Tibial nerve (tissue), 4 donors: ENCODE data around the gene MCM3AP. TPM values are rescaled to one million over a fixed set of nuclear protein-coding genes. Genes with fewer than 3 reads are reported as not detected.

ENCODE experiments used
- DNase-seq, 2 donors: peaks; one replicate each; pipeline ENCODE4 v3.0.0-alpha.2; 2019; ENCODE audit warnings: low spot score in 2 of 2
- H3K27ac ChIP-seq, 4 donors: fragments of 200-600 bp; sonication (generic) in 3 of 4; one replicate each; pipeline ENCODE4 v1.5.1; 2017 to 2019; ENCODE audit warnings: mild to moderate bottlenecking in 1 of 4
- H3K27me3 ChIP-seq, 2 donors: fragments of 200-600 bp; sonication (generic) in 1 of 2; one replicate each; pipeline versions ENCODE4 v1.5.1 to v1.6.0; 2017 to 2019
- H3K36me3 ChIP-seq, 3 donors: fragments of 200-600 bp; sonication (generic); one replicate each; pipeline ENCODE4 v1.5.1; 2018 to 2019
- H3K4me1 ChIP-seq, 4 donors: fragments of 200-600 bp; sonication (generic) in 3 of 4; one replicate each; pipeline ENCODE4 v1.5.1; 2017 to 2019
- H3K4me3 ChIP-seq, 4 donors: fragments of 200-600 bp; sonication (generic) in 3 of 4; one replicate each; pipeline ENCODE4 v1.5.1; 2017 to 2019; ENCODE audit warnings: mild to moderate bottlenecking in 1 of 4, moderate library complexity in 1 of 4
- H3K9me3 ChIP-seq, 4 donors: fragments of 200-600 bp; sonication (generic) in 3 of 4; one replicate each; pipeline ENCODE4 v1.5.1; 2017 to 2019
- CTCF ChIP-seq, 5 experiments: fragments of 200-600 bp in 3 of 5; fragments of 450-650 bp in 2 of 5; sonication (generic) in 3 of 5; IDR thresholded peaks; one replicate each; pipeline ENCODE4 v1.5.1; 2016 to 2019; ENCODE audit warnings: antibody characterized with exemption in 5 of 5, mild to moderate bottlenecking in 3 of 5, moderate library complexity in 2 of 5
- EP300 ChIP-seq, 2 donors: sonication (generic); formaldehyde crosslinking; IDR thresholded peaks; one replicate each; pipeline ENCODE4 v1.6.1; 2017; ENCODE audit warnings: antibody characterized with exemption in 2 of 2, mild to moderate bottlenecking in 1 of 2
- POLR2A ChIP-seq, 2 donors: fragments of 450-650 bp; IDR thresholded peaks; one replicate each; pipeline ENCODE4 v1.6.1; 2017; ENCODE audit warnings: antibody characterized with exemption in 2 of 2, mild to moderate bottlenecking in 2 of 2, moderate library complexity in 2 of 2
- WGBS, 2 donors: methylation state at CpG; one replicate each; pipeline ENCODE4 v1.1.5; 2018; 5-methylcytosine and 5-hydroxymethylcytosine counted together
- total RNA-seq, 4 donors: library from RNA; depleted of rRNA; stranded (reverse); fragments of >200 nt; gene quantifications; one replicate each; pipeline ENCODE4 v1.1.0, GENCODE V29; 2016

The MCM3AP gene
- total RNA-seq, 4 donors from 2014 or later: 112 to 180 (median 146) TPM

- H3K27me3 ChIP-seq: no peaks in the 10 kb centered on the region
- peaks cover 0 to 9% (median 0%) of the 10 kb centered on the region in 4 donors for H3K4me1 ChIP-seq
- WGBS, 2 donors: 86 to 93% methylated on average over 13 of the region's 15 CpGs
- no peaks in the 10 kb centered on the region for H3K9me3 ChIP-seq
- peak in 1 of 2 donors; percentile 3 for DNase-seq
- H3K4me3 ChIP-seq: no peak overlapping the region
- TF ChIP-seq EP300 (IDR thresholded peaks at IDR 0.05) (no peak), POLR2A (IDR thresholded peaks at IDR 0.05) (no peak), CTCF (IDR thresholded peaks at IDR 0.05) (no peak)
- peaks cover 7 to 65% (median 15%) of the 10 kb centered on the region in 3 donors for H3K36me3 ChIP-seq
- H3K27ac ChIP-seq: peak overlapping the region in 2 of 4 donors; percentile 19 to 47
These were observed 94.8 kb downstream of the MCM3AP start for GRCh38 chr21:46190491-46191131.

- H3K27me3 ChIP-seq: no peaks in the 10 kb centered on the region
- WGBS, 2 donors: 90 to 91% methylated on average over 9 to 10 of the region's 14 CpGs
- no peaks in the 10 kb centered on the region for H3K9me3 ChIP-seq
- TF ChIP-seq EP300 (IDR thresholded peaks at IDR 0.05) (no peak), CTCF (IDR thresholded peaks at IDR 0.05) (no peak), POLR2A (IDR thresholded peaks at IDR 0.05) (no peak)
- no peak overlapping the region for H3K4me3 ChIP-seq
- peaks cover 0 to 9% (median 0%) of the 10 kb centered on the region in 4 donors for H3K4me1 ChIP-seq
- DNase-seq: peak in 1 of 2 donors; percentile 3
- H3K27ac ChIP-seq: peak overlapping the region in 3 of 4 donors; percentile 9 to 53 (median 24)
- H3K36me3 ChIP-seq: peaks cover 7 to 59% (median 9%) of the 10 kb centered on the region in 3 donors
These were observed 95.4 kb downstream of the MCM3AP start for GRCh38 chr21:46189959-46190490.

GRCh38 chr21:46189213-46189958, 96.0 kb downstream of the MCM3AP start:
- H3K4me3 ChIP-seq: no peak overlapping the region
- no peaks in the 10 kb centered on the region for H3K9me3 ChIP-seq
- no peaks in the 10 kb centered on the region for H3K27me3 ChIP-seq
- peaks cover 3 to 52% (median 7%) of the 10 kb centered on the region in 3 donors for H3K36me3 ChIP-seq
- no peak for DNase-seq
- 75 to 80% methylated on average over 9 of the region's 9 CpGs for WGBS, 2 donors
- peak overlapping the region; percentile 9 to 53 (median 47) for H3K27ac ChIP-seq
- TF ChIP-seq CTCF (IDR thresholded peaks at IDR 0.05): no peak
- no peak for TF ChIP-seq POLR2A (IDR thresholded peaks at IDR 0.05)
- peaks cover 0 to 9% (median 0%) of the 10 kb centered on the region in 4 donors for H3K4me1 ChIP-seq

DNA sequence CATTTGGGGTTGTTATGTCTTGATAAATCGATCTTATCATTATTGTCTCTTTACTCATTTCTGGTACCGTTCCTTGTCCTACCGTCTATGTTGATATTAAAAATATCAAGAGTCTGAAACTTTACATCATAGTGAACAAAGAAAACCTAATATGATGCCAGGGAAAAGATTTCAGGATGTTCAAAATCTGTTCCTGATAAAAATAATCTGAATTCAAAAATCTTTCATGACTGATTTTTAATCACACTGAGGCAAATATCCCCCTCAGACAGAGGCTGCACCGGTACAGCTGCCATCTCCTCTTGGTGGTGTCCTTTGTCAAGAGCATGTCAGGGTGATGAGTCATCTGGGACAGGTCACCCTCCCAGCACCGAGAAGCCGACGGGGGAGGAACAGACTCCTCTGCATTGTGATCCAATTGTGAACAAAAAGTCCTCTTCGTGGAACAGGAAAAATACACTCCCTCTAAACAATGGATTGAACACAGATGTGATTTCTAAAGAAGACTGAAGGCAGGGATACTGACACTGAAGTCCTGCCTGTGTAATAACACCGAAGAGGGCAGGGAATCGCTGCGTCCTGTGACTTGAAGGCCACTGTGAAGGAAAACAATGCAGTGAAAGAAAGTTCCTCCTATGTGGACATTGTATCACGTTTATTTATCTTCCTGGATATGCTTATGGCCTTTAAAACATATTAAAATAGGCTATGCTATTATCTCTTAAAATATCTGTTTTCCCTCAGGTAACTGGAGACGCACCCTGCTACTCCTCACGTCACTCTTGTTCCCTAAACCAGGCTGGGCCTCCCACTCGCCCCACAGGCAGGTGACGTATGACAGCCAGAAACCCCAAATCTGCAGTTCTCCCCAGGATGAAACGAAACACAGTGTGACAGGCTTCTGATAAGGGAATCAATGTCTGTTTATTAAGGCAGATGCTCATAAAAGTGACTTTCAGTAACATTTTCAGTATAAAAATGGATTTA, 96.9 kb downstream of the MCM3AP start:
- H3K27ac ChIP-seq: peak overlapping the region; percentile 9 to 53 (median 47)
- WGBS, 2 donors: 49 to 62% methylated on average over 17 of the region's 17 CpGs
- DNase-seq: peak in 1 of 2 donors; percentile 40

DNA sequence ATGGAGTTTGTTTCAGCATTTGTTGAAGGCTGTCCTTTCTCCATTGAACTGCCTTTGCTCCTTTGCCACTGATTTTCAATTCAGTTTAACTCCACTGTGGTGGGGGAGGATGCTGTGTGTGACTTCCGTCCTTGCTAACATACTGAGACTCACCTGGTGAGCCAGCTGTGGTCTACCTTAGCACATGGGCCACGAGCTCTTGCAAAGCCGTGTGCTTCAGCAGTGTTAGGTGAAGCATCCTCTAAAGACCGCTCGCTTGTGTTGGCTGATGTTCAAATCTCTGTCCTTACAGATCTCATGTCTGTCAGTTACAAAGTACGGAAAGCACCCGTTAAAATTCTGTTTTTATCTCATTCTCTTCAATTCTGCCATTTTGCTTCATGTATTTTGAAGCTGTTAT, 97.6 kb downstream of the MCM3AP start:
- DNase-seq: no peak
- H3K27ac ChIP-seq: peak overlapping the region in 1 of 4 donors; percentile 53

More for the DNA sequence above, 96.9 kb downstream of the MCM3AP start:
- no peaks in the 10 kb centered on the region for H3K27me3 ChIP-seq
- no peaks in the 10 kb centered on the region for H3K9me3 ChIP-seq
- peaks cover 0 to 44% (median 5%) of the 10 kb centered on the region in 3 donors for H3K36me3 ChIP-seq
- H3K4me1 ChIP-seq: peaks cover 0 to 9% (median 2%) of the 10 kb centered on the region in 4 donors
- H3K4me3 ChIP-seq: no peak overlapping the region
- peak in 1 of 2 donors; percentile 24 for TF ChIP-seq EP300 (IDR thresholded peaks at IDR 0.05)
- no peak for TF ChIP-seq POLR2A (IDR thresholded peaks at IDR 0.05)

More for the DNA sequence above, 97.6 kb downstream of the MCM3AP start:
- peaks cover 0 to 38% (median 5%) of the 10 kb centered on the region in 3 donors for H3K36me3 ChIP-seq
- peaks cover 0 to 9% (median 2%) of the 10 kb centered on the region in 4 donors for H3K4me1 ChIP-seq
- H3K9me3 ChIP-seq: no peaks in the 10 kb centered on the region
- 87 to 89% methylated on average over 7 of the region's 7 CpGs for WGBS, 2 donors
- no peak overlapping the region for H3K4me3 ChIP-seq
- no peaks in the 10 kb centered on the region for H3K27me3 ChIP-seq
- no peak for TF ChIP-seq EP300 (IDR thresholded peaks at IDR 0.05)
- TF ChIP-seq CTCF (IDR thresholded peaks at IDR 0.05): no peak
- TF ChIP-seq POLR2A (IDR thresholded peaks at IDR 0.05): no peak
